Stomach (tissue), 9 donors: ENCODE data around the gene C1orf174. TPM values are rescaled to one million over a fixed set of nuclear protein-coding genes. Genes with fewer than 3 reads are reported as not detected.

Source experiments
- DNase-seq, 2 donors: peaks; one replicate each; pipeline versions ENCODE4 v3.0.0 to v3.0.0-alpha.2; 2013 to 2019
- H3K27ac ChIP-seq, 5 donors: fragments of 200-600 bp in 4 of 5; sonication (generic) in 4 of 5; one replicate each; pipeline ENCODE4 v1.5.1; 2013 to 2019; ENCODE audit warnings: mild to moderate bottlenecking in 1 of 5, moderate library complexity in 1 of 5
- H3K27me3 ChIP-seq, 3 donors: fragments of 200-600 bp; sonication (generic); one replicate each; pipeline ENCODE4 v1.5.1; 2017 to 2019; ENCODE audit warnings: mixed run types in 1 of 3
- H3K36me3 ChIP-seq, 4 donors: fragments of 200-600 bp; sonication (generic); 1 replicate in 3 of 4; 2 replicates in 1 of 4; pipeline ENCODE4 v1.5.1; 2016 to 2019
- H3K4me1 ChIP-seq, 4 donors: fragments of 200-600 bp; sonication (generic); one replicate each; pipeline ENCODE4 v1.5.1; 2016 to 2019
- H3K4me3 ChIP-seq, 4 donors: fragments of 200-600 bp; sonication (generic) in 3 of 4; one replicate each; pipeline ENCODE4 v1.5.1; 2016 to 2019; ENCODE audit warnings: mild to moderate bottlenecking in 1 of 4
- H3K9me3 ChIP-seq, 4 donors: fragments of 200-600 bp; sonication (generic); one replicate each; pipeline ENCODE4 v1.5.1; 2016 to 2019
- EP300 ChIP-seq: sonication (generic); formaldehyde crosslinking; IDR thresholded peaks from one replicate; pipeline ENCODE4 v1.6.1; 2017; ENCODE audit warnings: antibody characterized with exemption
- POLR2A ChIP-seq, 4 donors: fragments of 450-650 bp; IDR thresholded peaks; one replicate each; pipeline ENCODE4 v1.6.1; 2016; ENCODE audit warnings: antibody characterized with exemption in 4 of 4, control low read depth in 2 of 4, mild to moderate bottlenecking in 1 of 4, moderate library complexity in 1 of 4
- POLR2AphosphoS5 ChIP-seq, 3 donors: sonication (generic); formaldehyde crosslinking; IDR thresholded peaks; one replicate each; pipeline ENCODE4 v1.6.1; 2016; ENCODE audit warnings: antibody characterized with exemption in 3 of 3
- WGBS, 5 donors: extraction: QIAGEN DNeasy Blood & Tissue Kit in 3 of 5; methylation state at CpG; one replicate each; pipeline versions ENCODE4 v1.1.5 to v1.1.7; 2013 to 2018; 5-methylcytosine and 5-hydroxymethylcytosine counted together
- intact Hi-C: fragments of 100-400 bp; cut with DNase I; formaldehyde crosslinking; loops from one replicate; pipeline ENCODE4 v1.15.1; 2023; ENCODE audit warnings: low total_unique reads
- polyA plus RNA-seq, 3 donors: library from polyadenylated mRNA; stranded (reverse); fragments of 200-250 nt; gene quantifications; one replicate each; pipeline ENCODE4 v1.2.3, GENCODE V29; 2013
- total RNA-seq, 5 donors: library from RNA; depleted of rRNA; stranded (reverse); fragments of >200 nt; gene quantifications; one replicate each; pipeline versions ENCODE4 v1.1.0 to v1.2.3, GENCODE V29; 2014 to 2016
- TF ChIP-seq, protein P1 (sequence below), 7 experiments: fragments of 450-650 bp in 4 of 7; fragments of 200-600 bp in 3 of 7; sonication (generic) in 3 of 7; IDR thresholded peaks; one replicate each; pipeline ENCODE4 v1.5.1; 2016 to 2019; ENCODE audit warnings: antibody characterized with exemption in 7 of 7, control low read depth in 2 of 7, mild to moderate bottlenecking in 1 of 7
- donor health status: healthy with polysubstance abuse.
- donor health status: Bipolar disorder and iron deficiency.
- donor health status: healthy.

C1orf174 gene
- total and polyA plus RNA-seq, 8 donors = 13.1 to 124 (median 18.2) TPM

GRCh38 chr1:3945222-3945621, 45.1 kb upstream of the C1orf174 start:
- TF ChIP-seq POLR2A (IDR thresholded peaks at IDR 0.05) (no peak), EP300 (no peak), POLR2AphosphoS5 (IDR thresholded peaks at IDR 0.05) (no peak)
- TF ChIP-seq, protein P1, sequence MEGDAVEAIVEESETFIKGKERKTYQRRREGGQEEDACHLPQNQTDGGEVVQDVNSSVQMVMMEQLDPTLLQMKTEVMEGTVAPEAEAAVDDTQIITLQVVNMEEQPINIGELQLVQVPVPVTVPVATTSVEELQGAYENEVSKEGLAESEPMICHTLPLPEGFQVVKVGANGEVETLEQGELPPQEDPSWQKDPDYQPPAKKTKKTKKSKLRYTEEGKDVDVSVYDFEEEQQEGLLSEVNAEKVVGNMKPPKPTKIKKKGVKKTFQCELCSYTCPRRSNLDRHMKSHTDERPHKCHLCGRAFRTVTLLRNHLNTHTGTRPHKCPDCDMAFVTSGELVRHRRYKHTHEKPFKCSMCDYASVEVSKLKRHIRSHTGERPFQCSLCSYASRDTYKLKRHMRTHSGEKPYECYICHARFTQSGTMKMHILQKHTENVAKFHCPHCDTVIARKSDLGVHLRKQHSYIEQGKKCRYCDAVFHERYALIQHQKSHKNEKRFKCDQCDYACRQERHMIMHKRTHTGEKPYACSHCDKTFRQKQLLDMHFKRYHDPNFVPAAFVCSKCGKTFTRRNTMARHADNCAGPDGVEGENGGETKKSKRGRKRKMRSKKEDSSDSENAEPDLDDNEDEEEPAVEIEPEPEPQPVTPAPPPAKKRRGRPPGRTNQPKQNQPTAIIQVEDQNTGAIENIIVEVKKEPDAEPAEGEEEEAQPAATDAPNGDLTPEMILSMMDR (IDR thresholded peaks at IDR 0.05) = no peak
- no peaks in the 10 kb centered on the region for H3K36me3 ChIP-seq
- H3K27ac ChIP-seq = no peak overlapping the region
- H3K4me1 ChIP-seq = no peaks in the 10 kb centered on the region
- intact Hi-C loops = no loop called here
- peaks cover 0 to 78% (median 24%) of the 10 kb centered on the region in 3 donors for H3K27me3 ChIP-seq
- no peaks in the 10 kb centered on the region for H3K9me3 ChIP-seq
- no peak for DNase-seq
- H3K4me3 ChIP-seq = no peak overlapping the region
- 74 to 83% (median 81%) methylated on average over 11 to 12 of the region's 12 CpGs for WGBS, 5 donors

DNA sequence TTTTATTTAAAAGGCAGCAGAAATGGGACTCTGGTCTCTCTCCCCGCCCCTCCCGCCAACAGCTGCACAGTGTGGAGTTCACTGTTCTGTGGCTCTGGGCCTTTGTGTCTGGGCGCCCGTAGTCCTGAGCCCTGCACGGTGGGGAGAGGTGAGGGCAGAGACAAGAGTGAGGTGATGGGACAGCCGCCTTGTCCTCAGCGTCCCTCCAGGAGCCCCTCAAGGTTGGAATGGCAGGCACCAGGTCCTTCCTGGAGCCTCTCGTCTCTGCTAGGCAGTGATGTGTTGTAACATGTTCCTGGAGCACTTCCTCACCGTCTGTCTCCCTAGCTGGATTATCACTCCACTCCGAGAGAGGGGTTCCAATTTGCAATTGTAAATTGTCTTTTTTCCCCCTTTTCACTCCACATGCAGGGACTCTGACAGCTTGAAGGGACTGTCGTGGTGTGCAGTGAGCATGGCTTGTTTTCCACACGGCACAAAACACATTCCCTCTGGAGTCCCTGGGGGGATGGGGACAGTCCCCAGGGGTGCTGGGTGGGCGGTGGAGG, 44.6 kb upstream of the C1orf174 start:
- Histone ChIP-seq H3K4me1 (no peaks in the 10 kb centered on the region), H3K27me3 (peaks cover 0 to 84% (median 29%) of the 10 kb centered on the region in 3 donors), H3K9me3 (no peaks in the 10 kb centered on the region), H3K27ac (no peak overlapping the region), H3K4me3 (no peak overlapping the region), H3K36me3 (no peaks in the 10 kb centered on the region)
- no peak for DNase-seq
- WGBS, 5 donors = 55 to 69% (median 56%) methylated on average over 13 of the region's 13 CpGs
- TF ChIP-seq POLR2A (IDR thresholded peaks at IDR 0.05) (no peak), EP300 (no peak), POLR2AphosphoS5 (IDR thresholded peaks at IDR 0.05) (no peak)
- TF ChIP-seq, protein P1 (IDR thresholded peaks at IDR 0.05) = no peak
- intact Hi-C loops = no loop called here

GRCh38 chr1:3943806-3944577, 43.9 kb upstream of the C1orf174 start:
- Histone ChIP-seq H3K9me3 (no peaks in the 10 kb centered on the region), H3K27ac (no peak overlapping the region), H3K4me3 (no peak overlapping the region), H3K4me1 (no peaks in the 10 kb centered on the region), H3K36me3 (no peaks in the 10 kb centered on the region), H3K27me3 (peaks cover 0 to 90% (median 34%) of the 10 kb centered on the region in 3 donors)
- DNase-seq = no peak
- intact Hi-C loops = no loop called here
- no peak for TF ChIP-seq POLR2A (IDR thresholded peaks at IDR 0.05)
- TF ChIP-seq EP300 = no peak
- TF ChIP-seq POLR2AphosphoS5 (IDR thresholded peaks at IDR 0.05) = no peak
- TF ChIP-seq, protein P1 (IDR thresholded peaks at IDR 0.05) = no peak
- WGBS, 5 donors = 70 to 82% (median 77%) methylated on average over 29 of the region's 29 CpGs

- no peaks in the 10 kb centered on the region for H3K36me3 ChIP-seq
- no peak overlapping the region for H3K27ac ChIP-seq
- no peak for TF ChIP-seq POLR2AphosphoS5 (IDR thresholded peaks at IDR 0.05)
- TF ChIP-seq, protein P1 (IDR thresholded peaks at IDR 0.05) = no peak
- no peak for TF ChIP-seq POLR2A (IDR thresholded peaks at IDR 0.05)
- no peak for TF ChIP-seq EP300
- H3K4me1 ChIP-seq = no peaks in the 10 kb centered on the region
- no peak overlapping the region for H3K4me3 ChIP-seq
- peaks cover 0 to under 1% (median 0%) of the 10 kb centered on the region in 4 donors for H3K9me3 ChIP-seq
- DNase-seq = no peak
- WGBS, 5 donors = 68 to 90% (median 80%) methylated on average over 11 of the region's 11 CpGs
- H3K27me3 ChIP-seq = peaks cover 0 to 92% (median 34%) of the 10 kb centered on the region in 3 donors
- intact Hi-C loops = no loop called here
These were observed 43.0 kb upstream of the C1orf174 start for GRCh38 chr1:3943123-3943431.
